Activated naive CD8-positive, alpha-beta T cell (primary cell): Measurements from ENCODE around the gene CFLAR.
"Not testable (repeated sequence)": the region's sequence is repeated elsewhere in the genome, so short reads cannot be mapped to it uniquely, and the experiment has no call there.

ENCODE experiments used
- H3K27ac Mint-ChIP-seq: one replicate; pipeline ENCODE4 v1.8.0; 2021; ENCODE audit warnings: mixed read lengths
- H3K27me3 Mint-ChIP-seq: one replicate; pipeline ENCODE4 v1.8.0; 2021; ENCODE audit warnings: mixed read lengths
- H3K36me3 Mint-ChIP-seq: one replicate; pipeline ENCODE4 v1.8.0; 2021; ENCODE audit warnings: mixed read lengths
- H3K4me1 Mint-ChIP-seq: one replicate; pipeline ENCODE4 v1.8.0; 2021; ENCODE audit warnings: low read depth, mixed read lengths
- H3K4me3 Mint-ChIP-seq: one replicate; pipeline ENCODE4 v1.8.0; 2021; ENCODE audit warnings: mild to moderate bottlenecking, mixed read lengths
- H3K9me3 Mint-ChIP-seq: one replicate; pipeline ENCODE4 v1.8.0; 2021; ENCODE audit warnings: low read depth, mixed read lengths

CFLAR gene

DNA sequence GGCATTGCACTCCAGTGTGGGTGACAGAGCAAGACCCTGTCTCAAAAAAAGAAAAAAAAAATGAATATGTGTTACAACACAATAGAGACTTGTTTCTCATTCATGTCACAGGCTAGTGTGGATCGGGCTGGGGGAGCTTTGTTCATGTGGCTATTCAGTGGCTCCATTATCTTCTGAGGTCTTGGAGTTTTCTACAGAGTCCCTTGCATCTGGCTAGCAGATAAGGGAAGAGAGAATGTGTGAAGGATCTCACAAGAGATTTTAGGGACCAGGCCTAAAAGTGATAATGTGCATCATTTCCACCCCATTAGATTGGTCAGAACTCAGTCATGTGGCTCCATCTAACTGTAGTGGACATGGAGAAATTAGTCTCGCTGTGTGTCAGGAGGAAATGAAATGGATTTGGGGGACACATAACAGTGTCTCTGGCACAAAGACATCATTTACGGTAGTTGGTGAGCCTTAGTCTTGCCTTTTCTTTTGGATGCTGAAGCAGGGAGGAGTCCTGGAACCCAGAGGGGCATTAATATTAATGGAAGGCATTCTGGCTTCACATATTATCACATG, 34.6 kb downstream of the CFLAR start:
- peaks cover 8% of the 10 kb centered on the region for H3K36me3 Mint-ChIP-seq
- no peaks in the 10 kb centered on the region for H3K27me3 Mint-ChIP-seq
- H3K27ac Mint-ChIP-seq = peak overlapping the region; percentile 81
- H3K9me3 Mint-ChIP-seq = no peaks in the 10 kb centered on the region
- H3K4me1 Mint-ChIP-seq = peaks cover 28% of the 10 kb centered on the region
- peak overlapping the region; percentile 7 for H3K4me3 Mint-ChIP-seq

GRCh38 chr2:201151127-201151981, 35.4 kb downstream of the CFLAR start:
- peaks cover 8% of the 10 kb centered on the region for H3K36me3 Mint-ChIP-seq
- H3K4me3 Mint-ChIP-seq = no peak overlapping the region
- H3K27ac Mint-ChIP-seq = peak overlapping the region; percentile 81
- H3K27me3 Mint-ChIP-seq = no peaks in the 10 kb centered on the region
- peaks cover 28% of the 10 kb centered on the region for H3K4me1 Mint-ChIP-seq
- H3K9me3 Mint-ChIP-seq = no peaks in the 10 kb centered on the region

DNA sequence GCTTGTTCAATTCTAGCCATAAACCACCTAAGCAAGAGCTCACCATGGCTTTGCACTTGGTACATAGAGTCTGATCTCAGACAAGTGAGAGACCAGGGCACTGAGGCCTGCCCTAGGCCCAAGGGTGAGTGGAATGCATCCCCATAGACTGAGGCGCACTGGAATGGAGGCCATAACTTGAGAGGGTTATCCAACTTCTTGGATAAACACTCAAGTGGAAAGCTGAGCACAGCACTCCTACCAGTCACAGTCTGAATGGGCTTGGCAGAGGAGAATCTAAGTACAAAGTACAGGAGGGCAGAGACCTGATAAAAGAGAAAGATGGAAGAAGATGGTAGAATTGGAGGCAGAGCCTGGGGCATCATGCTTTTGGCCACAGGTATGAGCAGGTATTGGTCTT, 36.6 kb downstream of the CFLAR start:
- H3K4me1 Mint-ChIP-seq = peaks cover 30% of the 10 kb centered on the region
- no peaks in the 10 kb centered on the region for H3K9me3 Mint-ChIP-seq
- H3K4me3 Mint-ChIP-seq = no peak overlapping the region
- peaks cover 5% of the 10 kb centered on the region for H3K36me3 Mint-ChIP-seq
- H3K27me3 Mint-ChIP-seq = no peaks in the 10 kb centered on the region
- peak overlapping the region; percentile 74 for H3K27ac Mint-ChIP-seq

DNA sequence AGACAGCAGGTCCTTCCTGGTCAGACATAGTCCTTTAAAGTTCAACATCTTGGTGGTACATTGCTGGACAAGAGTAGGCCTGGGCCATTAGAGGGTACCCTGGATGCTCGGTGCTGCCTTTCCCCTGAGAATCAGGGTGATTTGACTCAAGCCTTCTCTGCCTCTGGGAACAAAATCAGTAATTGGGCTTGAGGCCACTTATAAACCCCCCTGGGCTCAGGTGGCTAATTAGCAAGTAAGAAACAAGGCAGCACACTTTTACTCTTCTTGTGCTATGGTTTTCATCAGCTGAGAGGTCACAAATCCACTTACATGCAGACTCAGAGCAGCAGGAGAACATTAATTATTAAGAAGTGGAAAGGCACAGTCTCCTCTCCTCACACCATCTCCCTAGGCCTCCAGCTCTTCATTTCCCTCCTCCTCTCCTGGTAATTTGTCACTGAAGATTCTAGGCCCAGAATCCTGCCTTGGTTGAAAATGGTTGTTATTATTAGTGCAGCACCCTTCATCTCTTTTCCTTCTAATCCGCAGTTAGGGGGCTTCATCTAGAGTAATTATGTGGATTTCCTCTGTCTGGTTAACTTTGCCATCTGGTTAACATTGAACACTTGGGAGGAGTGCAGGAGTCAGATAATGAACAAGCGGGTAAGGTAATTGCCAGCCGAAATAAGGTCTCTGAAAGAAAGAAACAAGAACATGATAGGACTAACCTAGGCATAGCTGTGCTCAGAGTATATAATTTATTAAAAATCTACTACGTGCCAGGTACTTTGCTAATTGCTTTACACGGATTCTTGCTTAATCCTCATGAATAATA, 37.2 kb downstream of the CFLAR start:
- Mint-ChIP-seq H3K4me1 (peaks cover 36% of the 10 kb centered on the region), H3K36me3 (peaks cover 8% of the 10 kb centered on the region), H3K4me3 (no peak overlapping the region), H3K9me3 (no peaks in the 10 kb centered on the region), H3K27me3 (no peaks in the 10 kb centered on the region), H3K27ac (peak overlapping the region; percentile 74)

DNA sequence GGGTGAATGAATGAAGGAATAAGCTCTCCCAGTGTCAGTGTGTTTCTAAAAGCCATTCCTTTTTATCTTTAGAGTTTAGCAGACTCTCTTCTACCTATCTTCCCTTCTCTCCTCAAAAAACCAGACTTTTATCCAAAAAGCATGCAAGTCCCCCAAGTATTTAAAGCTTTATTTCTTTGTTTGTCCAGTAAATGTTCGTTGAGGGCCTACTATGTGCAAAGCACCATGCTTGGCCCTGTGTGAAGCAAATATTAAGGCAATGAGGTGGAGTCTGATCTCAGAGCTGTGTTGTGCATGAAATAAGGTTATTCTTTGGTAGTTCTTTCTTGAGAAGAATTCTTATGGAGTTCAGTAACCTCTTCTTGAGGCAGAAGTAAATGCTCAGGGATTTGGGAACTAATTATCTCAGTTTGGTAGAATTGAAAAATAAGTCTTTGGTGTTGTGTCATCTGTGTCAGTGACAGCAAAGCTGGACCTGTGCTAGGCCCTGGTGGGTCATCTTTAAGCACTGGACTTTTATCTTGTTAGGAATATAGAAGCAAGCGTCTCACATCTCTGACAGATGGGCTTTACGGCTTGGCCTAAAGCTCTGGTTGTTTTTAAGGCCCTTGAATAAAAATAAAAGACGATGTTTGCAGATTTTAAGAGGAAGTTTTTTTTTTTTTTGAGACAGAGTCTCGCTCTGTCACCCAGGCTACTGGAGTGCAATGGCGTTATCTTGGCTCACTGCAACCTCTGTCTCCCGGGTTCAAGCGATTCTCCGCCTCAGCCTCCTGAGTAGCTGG, 38.8 kb downstream of the CFLAR start:
- Mint-ChIP-seq H3K9me3 (no peaks in the 10 kb centered on the region), H3K4me1 (peaks cover 33% of the 10 kb centered on the region), H3K27me3 (no peaks in the 10 kb centered on the region), H3K36me3 (peaks cover 9% of the 10 kb centered on the region), H3K4me3 (no peak overlapping the region), H3K27ac (peak overlapping the region; percentile 24)

DNA sequence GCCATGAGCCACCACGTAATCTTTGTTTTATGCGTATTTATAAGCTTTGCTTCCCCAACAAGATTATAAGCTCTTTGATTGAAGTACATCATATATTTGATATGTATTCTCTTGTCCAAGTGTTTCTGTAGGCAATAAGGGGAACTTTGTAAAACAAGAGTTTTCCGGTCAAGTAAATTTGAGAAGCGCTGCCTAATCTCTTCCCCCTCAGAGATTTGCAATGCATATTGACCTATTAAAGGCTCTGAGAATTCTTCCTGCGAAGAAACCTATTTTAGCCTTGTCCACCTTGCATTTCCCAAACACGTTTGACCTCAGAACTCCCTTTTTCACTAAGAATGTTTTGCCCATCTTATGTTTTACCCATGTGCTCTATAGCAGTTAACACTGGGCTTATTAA, 40.1 kb downstream of the CFLAR start:
- H3K4me3 Mint-ChIP-seq = no peak overlapping the region

DNA sequence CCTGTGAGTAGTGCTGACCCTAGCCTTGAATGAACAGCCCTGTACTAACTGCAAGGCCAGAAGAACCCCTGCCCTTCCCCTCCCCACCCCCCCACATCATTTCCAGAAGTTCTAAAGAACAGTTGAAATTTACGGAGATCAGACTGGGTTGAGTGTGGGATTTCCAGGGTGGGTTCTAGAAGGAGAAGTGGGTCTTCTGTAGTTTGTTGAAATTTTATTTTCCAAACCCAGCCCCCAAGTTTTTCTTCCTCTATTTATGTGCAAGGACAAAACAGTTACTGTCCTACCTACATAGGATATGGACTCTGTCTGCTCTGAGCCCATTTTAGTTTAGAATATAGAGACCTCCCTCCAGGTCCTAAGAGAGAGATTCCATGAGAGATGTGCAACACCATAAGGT, 40.7 kb downstream of the CFLAR start:
- Mint-ChIP-seq H3K4me1 (peaks cover 20% of the 10 kb centered on the region), H3K27ac (peak overlapping the region; percentile 64), H3K27me3 (no peaks in the 10 kb centered on the region), H3K4me3 (no peak overlapping the region), H3K36me3 (peaks cover 9% of the 10 kb centered on the region), H3K9me3 (no peaks in the 10 kb centered on the region)

More for the DNA sequence above, 40.1 kb downstream of the CFLAR start:
- Mint-ChIP-seq H3K27me3 (no peaks in the 10 kb centered on the region), H3K9me3 (no peaks in the 10 kb centered on the region), H3K27ac (no peak overlapping the region), H3K4me1 (peaks cover 26% of the 10 kb centered on the region), H3K36me3 (peaks cover 9% of the 10 kb centered on the region)

DNA sequence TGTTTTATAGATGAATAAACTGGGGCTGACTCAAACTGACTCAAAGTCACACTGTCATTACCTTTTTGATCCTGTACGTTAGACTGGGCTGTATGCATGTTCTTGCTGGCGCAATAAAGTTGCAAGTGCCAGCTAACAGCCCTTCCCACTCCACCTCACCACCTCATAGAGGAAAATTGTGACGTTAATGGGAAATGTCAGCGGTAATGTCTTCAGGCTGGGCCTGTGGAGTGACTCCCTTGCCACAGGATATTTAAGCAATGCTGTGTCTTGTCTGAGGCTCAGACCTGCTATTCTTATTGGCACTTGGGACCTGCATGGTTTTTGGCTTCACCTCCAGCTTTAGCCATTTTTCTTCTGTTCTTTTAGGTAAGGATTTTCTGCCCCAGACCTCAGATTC, 41.7 kb downstream of the CFLAR start:
- Mint-ChIP-seq H3K36me3 (peaks cover 10% of the 10 kb centered on the region), H3K4me1 (peaks cover 19% of the 10 kb centered on the region), H3K4me3 (no peak overlapping the region), H3K27ac (peak overlapping the region; percentile 64), H3K27me3 (no peaks in the 10 kb centered on the region), H3K9me3 (no peaks in the 10 kb centered on the region)

DNA sequence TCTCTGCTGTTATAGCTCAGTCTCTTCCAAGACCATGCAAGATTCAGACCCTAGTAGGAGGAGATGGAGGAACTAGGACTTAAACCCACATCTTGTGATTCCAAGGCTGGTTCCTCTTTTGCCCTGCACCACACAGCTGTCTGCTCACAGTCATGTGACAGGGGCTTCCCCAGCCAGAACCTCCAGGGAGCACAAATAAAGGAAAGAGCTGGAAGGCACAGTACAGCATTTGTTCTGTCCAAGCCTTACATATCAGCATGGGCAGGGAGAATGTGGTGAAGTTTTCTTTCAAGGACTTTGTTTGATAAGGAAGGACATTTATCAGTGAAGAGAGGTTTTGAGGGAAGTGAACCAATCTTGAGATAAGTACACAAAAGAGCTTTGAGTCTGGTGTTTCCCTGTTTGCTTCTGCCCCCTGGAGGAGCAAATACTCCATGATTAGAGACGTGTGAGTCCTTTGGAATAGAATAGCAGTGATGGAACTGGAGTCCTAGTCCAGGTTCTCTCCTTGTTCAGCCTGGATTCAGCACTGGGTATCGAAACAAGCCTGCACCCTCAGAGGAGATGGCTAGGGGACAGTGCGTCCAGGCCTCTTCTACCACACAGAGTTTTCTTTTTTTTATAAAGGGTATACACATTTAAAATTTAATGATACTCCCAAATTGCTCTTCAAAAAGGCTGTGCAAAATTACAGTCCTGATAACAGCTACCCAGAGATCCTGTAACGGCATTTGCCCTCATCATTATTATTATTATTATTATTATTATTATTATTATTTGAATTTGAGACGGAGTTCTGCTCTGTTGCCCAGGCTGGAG, 42.4 kb downstream of the CFLAR start:
- no peak overlapping the region for H3K4me3 Mint-ChIP-seq
- no peaks in the 10 kb centered on the region for H3K27me3 Mint-ChIP-seq
- H3K9me3 Mint-ChIP-seq = no peaks in the 10 kb centered on the region
- peaks cover 14% of the 10 kb centered on the region for H3K36me3 Mint-ChIP-seq
- H3K27ac Mint-ChIP-seq = peak overlapping the region; percentile 64
- peaks cover 20% of the 10 kb centered on the region for H3K4me1 Mint-ChIP-seq

- no peak overlapping the region for H3K27ac Mint-ChIP-seq
- H3K4me1 Mint-ChIP-seq = peaks cover 4% of the 10 kb centered on the region
- no peak overlapping the region for H3K4me3 Mint-ChIP-seq
- peaks cover 19% of the 10 kb centered on the region for H3K36me3 Mint-ChIP-seq
- peaks cover 7% of the 10 kb centered on the region for H3K9me3 Mint-ChIP-seq
- no peaks in the 10 kb centered on the region for H3K27me3 Mint-ChIP-seq
These were observed 48.2 kb downstream of the CFLAR start for GRCh38 chr2:201164166-201164565.

- Mint-ChIP-seq H3K4me3 (no peak overlapping the region), H3K36me3 (peaks cover 17% of the 10 kb centered on the region), H3K27ac (no peak overlapping the region), H3K9me3 (peaks cover 12% of the 10 kb centered on the region), H3K4me1 (peaks cover 3% of the 10 kb centered on the region), H3K27me3 (no peaks in the 10 kb centered on the region)
These were observed 51.6 kb downstream of the CFLAR start for GRCh38 chr2:201167546-201167945.

GRCh38 chr2:201168496-201168895, 52.5 kb downstream of the CFLAR start:
- H3K27me3 Mint-ChIP-seq, H3K4me1 Mint-ChIP-seq, H3K4me3 Mint-ChIP-seq: not testable (repeated sequence)
- peaks cover 12% of the 10 kb centered on the region for H3K9me3 Mint-ChIP-seq
- peak overlapping the region; percentile 66 for H3K27ac Mint-ChIP-seq
- H3K36me3 Mint-ChIP-seq = peaks cover 12% of the 10 kb centered on the region

DNA sequence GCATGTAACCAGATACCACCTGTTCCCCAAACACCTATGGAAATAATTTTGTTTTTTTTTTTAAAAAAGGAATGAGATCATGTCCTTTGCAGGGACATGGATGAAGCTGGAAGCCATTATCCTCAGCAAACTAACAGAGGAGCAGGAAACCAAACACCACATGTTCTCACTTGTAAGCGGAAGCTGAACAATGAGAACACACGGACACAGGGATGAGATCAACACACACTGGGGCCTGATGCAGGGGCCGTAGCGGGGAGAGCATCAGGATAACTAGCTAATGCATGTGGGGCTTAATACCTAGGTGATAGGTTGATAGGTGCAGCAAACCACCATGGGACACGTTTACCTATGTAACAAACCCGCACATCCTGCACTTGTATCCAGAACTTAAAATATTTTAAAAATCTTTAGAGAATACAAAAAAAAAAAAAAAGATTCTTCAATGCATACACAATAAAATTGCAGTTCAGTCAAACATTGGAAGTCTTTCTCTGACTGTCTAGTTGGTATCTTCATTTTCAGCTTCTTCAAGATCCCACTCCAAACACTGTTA, 55.4 kb downstream of the CFLAR start:
- no peak overlapping the region for H3K27ac Mint-ChIP-seq
- no peak overlapping the region for H3K4me3 Mint-ChIP-seq
- peaks cover 12% of the 10 kb centered on the region for H3K9me3 Mint-ChIP-seq
- H3K4me1 Mint-ChIP-seq = peaks cover 7% of the 10 kb centered on the region
- H3K27me3 Mint-ChIP-seq = no peaks in the 10 kb centered on the region
- peaks cover 10% of the 10 kb centered on the region for H3K36me3 Mint-ChIP-seq

DNA sequence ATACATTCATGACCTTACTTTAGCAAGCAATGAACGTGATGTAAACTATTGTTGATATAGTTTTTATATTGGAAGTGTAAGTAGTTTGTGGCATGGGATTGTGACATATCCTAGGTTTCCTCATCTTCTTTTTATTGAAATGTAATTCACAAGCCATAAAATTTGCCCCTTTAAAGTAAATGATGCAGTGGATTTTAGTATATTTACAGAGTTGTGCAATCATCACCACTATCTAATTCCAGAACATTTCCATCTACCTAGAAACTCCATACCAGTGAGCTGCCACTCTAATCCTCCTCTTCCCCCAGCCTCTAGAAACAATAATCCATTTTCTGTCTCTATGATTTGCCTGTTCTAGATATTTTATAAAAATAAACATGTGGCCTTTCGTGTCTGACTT, 56.3 kb downstream of the CFLAR start:
- peaks cover 9% of the 10 kb centered on the region for H3K4me1 Mint-ChIP-seq
- no peaks in the 10 kb centered on the region for H3K27me3 Mint-ChIP-seq
- H3K9me3 Mint-ChIP-seq = peaks cover 12% of the 10 kb centered on the region
- no peak overlapping the region for H3K4me3 Mint-ChIP-seq
- H3K27ac Mint-ChIP-seq = no peak overlapping the region
- H3K36me3 Mint-ChIP-seq = peaks cover 7% of the 10 kb centered on the region
